Ramos (cell line): ENCODE data around the gene UQCRC2.
"Not testable (repeated sequence)": the region's sequence is repeated elsewhere in the genome, so short reads cannot be mapped to it uniquely, and the experiment has no call there.

Experiments used
- in situ Hi-C: fragments of 300-500 bp; cut with MboI; formaldehyde crosslinking; loops from one replicate; pipeline ENCODE4 v1.14.3; 2022; ENCODE audit warnings: low sequenced_read_pairs; ENCODE audit not compliant: unreplicated experiment

UQCRC2 gene

GRCh38 chr16:22007159-22007508, 54.0 kb downstream of the UQCRC2 start:
- in situ Hi-C loops = loop anchor here (10.0 kb wide), 1 partner anchor 288 kb away; the partner anchor contains the start of gene POLR3E

GRCh38 chr16:22007509-22008214, 54.5 kb downstream of the UQCRC2 start, which contains the start of gene MOSMO:
Gene MOSMO, plus strand, starts transcription at chr16:22008111. Its CDS starts 191 bp downstream, at chr16:22008302.
- in situ Hi-C loops = loop anchor here (10.0 kb wide), 1 partner anchor 287 kb away; the partner anchor contains the start of gene POLR3E

- in situ Hi-C loops = loop anchor here (10.0 kb wide), 1 partner anchor 286 kb away; the partner anchor contains the start of gene POLR3E
Observed at GRCh38 chr16:22008215-22009059, 55.3 kb downstream of the UQCRC2 start.

- in situ Hi-C loops = no loop called here
Observed at GRCh38 chr16:22010902-22011301, 57.7 kb downstream of the UQCRC2 start.

GRCh38 chr16:22012241-22012640, 59.1 kb downstream of the UQCRC2 start:
- in situ Hi-C loops = no loop called here

- in situ Hi-C loops = no loop called here
Observed at GRCh38 chr16:22013486-22013885, 60.3 kb downstream of the UQCRC2 start.

GRCh38 chr16:22014271-22014873, 61.2 kb downstream of the UQCRC2 start:
- in situ Hi-C loops = no loop called here

- in situ Hi-C loops = no loop called here
Observed at GRCh38 chr16:22016927-22017326, 63.8 kb downstream of the UQCRC2 start.

GRCh38 chr16:22018559-22018958, 65.4 kb downstream of the UQCRC2 start:
- in situ Hi-C loops = no loop called here

GRCh38 chr16:22022151-22022550, 69.0 kb downstream of the UQCRC2 start:
- in situ Hi-C loops = no loop called here

GRCh38 chr16:22023505-22023904, 70.3 kb downstream of the UQCRC2 start:
- in situ Hi-C loops = no loop called here

GRCh38 chr16:22024785-22025184, 71.6 kb downstream of the UQCRC2 start:
- in situ Hi-C loops = not testable (repeated sequence)

- in situ Hi-C loops = no loop called here
Observed at GRCh38 chr16:22027633-22028032, 74.5 kb downstream of the UQCRC2 start.

- in situ Hi-C loops = no loop called here
Observed at GRCh38 chr16:22029632-22030031, 76.5 kb downstream of the UQCRC2 start.

- in situ Hi-C loops = no loop called here
Observed at GRCh38 chr16:22030087-22030812, 77.1 kb downstream of the UQCRC2 start.

GRCh38 chr16:22031483-22032083, 78.4 kb downstream of the UQCRC2 start:
- in situ Hi-C loops = no loop called here
